GM21423 (cell line): Measurements from ENCODE around the gene ENPP3.
"Not testable (repeated sequence)": the region's sequence is repeated elsewhere in the genome, so short reads cannot be mapped to it uniquely, and the experiment has no call there.

Source experiments
- ATAC-seq: cut with Tn5 transposase; IDR thresholded peaks from one replicate; pipeline ENCODE4 v1.9.1; 2021; ENCODE audit warnings: mild to moderate bottlenecking, moderate library complexity; ENCODE audit not compliant: unreplicated experiment

Gene ENPP3

GRCh38 chr6:131682442-131682841 is 45.3 kb downstream of the ENPP3 start:
- ATAC-seq, result no peak

DNA sequence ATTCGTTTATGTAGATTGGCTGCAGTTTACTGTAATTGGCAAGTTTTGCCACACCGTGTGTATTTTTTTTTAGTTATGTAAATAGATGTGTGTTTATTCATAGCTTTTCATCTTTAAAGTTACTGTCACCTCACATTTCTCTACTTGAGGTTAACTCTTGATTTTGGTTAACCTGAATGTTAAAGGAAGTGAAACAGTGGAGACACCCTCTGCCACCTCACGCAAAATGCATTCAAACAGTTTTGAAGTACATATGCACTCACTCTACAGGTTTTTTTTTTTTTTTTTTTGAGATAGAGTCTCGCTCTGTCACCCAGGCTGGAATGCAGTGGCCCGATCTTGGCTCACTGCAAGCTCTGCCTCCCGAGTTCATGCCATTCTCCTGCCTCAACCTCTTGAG is 46.4 kb downstream of the ENPP3 start:
- ATAC-seq, result peak; percentile 75

DNA sequence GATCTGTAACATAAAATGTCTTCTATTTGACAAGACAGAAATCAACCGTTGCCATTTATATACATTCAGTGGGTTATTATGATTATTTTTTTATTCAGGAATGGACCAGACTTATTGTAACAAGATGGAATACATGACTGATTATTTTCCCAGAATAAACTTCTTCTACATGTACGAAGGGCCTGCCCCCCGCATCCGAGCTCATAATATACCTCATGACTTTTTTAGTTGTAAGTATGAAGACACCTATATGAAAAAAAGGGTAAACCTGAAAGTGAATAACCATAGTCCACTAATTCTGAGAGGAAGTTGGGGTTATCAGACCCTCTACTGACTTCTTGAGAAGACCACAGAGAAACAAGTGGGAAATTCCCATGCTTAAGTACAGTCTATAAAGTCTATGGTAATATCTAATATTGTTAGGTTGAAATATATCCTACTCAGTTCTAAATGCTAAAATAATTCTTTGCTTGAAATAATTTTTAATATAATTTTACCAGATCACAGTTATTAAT is 48.2 kb downstream of the ENPP3 start:
- ATAC-seq, result peak; percentile 57

DNA sequence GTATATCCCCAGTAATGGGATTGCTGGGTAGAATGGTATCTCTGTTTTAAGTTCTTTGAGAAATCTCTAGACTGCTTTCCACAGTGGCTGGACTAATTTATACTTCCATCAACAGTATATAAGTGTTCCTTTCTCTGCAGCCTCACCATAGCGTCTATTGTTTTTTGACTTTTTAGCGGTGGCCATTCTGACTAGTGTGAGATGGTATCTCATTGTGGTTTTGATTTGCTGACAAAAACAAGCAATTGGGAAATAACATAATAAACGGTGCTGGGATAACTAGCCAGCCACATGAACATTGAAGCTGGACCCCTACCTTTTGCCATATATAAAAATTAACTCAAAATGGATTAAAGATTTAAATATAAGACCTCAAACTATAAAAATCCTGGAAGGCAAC is 49.9 kb downstream of the ENPP3 start:
- ATAC-seq, result no peak

GRCh38 chr6:131688286-131688685 is 51.2 kb downstream of the ENPP3 start:
- ATAC-seq, result peak; percentile 51

DNA sequence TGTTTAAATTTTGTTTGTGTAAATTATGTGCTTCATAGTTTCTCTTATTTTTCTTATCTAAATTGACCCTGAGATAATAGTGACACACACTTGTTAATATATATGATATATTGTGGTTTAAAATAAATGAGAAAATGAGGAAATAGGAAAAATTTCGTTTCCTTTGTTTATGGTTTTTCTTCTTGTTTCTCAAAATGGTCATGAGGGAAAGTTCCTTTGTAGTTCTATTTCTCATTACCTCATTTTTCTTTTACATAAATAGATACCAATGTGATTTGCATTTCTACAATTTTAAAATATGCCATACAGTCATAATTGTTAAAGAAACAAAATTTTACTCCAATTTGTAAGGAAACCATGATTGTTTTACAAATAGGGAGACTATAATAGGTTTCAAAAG is 54.9 kb downstream of the ENPP3 start:
- no peak for ATAC-seq

- ATAC-seq, result no peak
These were observed 55.5 kb downstream of the ENPP3 start for GRCh38 chr6:131692589-131692988.

DNA sequence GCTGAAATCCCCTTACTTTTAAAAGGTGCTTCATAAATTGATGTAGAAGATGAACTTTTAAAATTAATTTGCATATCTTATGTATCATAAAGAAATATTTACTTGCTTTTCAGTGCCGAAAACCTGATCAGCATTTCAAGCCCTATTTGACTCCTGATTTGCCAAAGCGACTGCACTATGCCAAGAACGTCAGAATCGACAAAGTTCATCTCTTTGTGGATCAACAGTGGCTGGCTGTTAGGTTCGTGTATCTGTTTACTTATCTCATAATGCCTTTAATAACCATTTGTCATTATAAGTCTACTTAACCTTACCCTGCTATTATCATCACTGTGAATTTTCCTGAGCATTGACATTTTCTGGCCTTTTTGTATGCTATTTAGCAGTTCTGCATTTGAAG is 56.3 kb downstream of the ENPP3 start:
- ATAC-seq, result no peak

- peak; percentile 91 for ATAC-seq
These were observed 57.8 kb downstream of the ENPP3 start for GRCh38 chr6:131694832-131695426.

DNA sequence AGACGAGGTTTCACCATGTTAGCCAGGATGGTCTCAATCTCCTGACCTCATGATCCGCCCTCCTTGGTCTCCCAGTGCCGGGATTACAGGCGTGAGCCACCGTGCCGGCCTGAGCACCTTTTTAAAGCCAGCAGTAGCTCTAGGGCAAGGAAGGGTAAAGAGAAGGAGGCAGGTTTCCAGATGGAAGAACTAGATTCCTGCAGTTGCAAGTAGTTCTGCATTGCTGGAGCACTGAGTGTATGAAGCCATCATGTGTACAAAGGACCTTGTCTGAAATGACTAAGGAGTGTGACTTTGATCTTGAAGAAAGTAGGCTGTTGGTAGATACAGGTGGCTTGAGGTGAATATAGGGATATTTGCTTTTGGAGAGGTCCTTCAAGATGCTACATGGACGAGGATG is 59.9 kb downstream of the ENPP3 start:
- no peak for ATAC-seq

GRCh38 chr6:131700851-131701250 is 63.7 kb downstream of the ENPP3 start:
- not testable (repeated sequence) for ATAC-seq

GRCh38 chr6:131703905-131704304 is 66.8 kb downstream of the ENPP3 start:
- not testable (repeated sequence) for ATAC-seq

DNA sequence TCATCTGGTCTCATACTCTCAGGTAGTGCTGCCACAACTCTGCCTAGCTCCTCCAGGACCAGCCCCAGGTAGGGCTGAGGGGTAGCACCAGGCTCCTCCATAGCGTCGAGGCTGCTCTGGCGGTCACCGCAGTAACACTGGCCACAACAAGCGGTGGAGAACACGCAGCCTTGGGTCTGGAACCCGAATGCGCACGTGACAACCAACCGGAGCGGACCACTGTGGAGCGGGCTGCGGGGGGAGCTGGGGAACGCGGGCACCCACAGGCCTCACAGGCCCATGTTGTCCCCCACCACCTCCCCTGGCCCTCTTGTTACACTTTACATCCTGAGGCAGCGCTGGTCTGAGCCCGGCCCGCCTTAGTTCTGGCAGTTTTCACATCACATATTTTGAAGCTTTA is 73.8 kb downstream of the ENPP3 start, which contains the start of gene CTAGE9:
CTAGE9 (minus strand) TSS at position 101 of the 400 bp plus-strand sequence; CDS start at position 101, 0 bp downstream.
- ATAC-seq, result not testable (repeated sequence)

GRCh38 chr6:131715567-131715966 is 78.5 kb downstream of the ENPP3 start:
- ATAC-seq, result not testable (repeated sequence)

- no peak for ATAC-seq
These were observed 80.9 kb downstream of the ENPP3 start for GRCh38 chr6:131717836-131718542.

DNA sequence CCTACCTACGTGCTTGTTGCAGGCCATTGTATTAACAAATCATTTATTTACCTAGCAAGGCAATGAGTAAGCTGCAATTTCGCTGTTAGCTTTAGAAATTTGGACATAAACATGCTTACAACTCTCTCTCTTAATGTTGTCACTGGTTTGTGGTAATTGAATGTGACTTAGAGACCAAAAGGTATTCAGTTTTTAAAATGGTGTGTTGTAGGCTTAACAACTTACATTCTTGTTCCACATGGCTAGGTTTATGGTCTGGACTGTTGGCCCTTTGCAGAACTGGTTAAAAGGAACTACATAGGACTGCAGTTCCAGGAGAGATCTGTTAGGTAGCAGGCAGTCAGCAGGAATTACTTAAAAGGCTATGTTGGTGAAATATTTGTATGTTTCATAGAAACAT is 84.1 kb downstream of the ENPP3 start:
- no peak for ATAC-seq

DNA sequence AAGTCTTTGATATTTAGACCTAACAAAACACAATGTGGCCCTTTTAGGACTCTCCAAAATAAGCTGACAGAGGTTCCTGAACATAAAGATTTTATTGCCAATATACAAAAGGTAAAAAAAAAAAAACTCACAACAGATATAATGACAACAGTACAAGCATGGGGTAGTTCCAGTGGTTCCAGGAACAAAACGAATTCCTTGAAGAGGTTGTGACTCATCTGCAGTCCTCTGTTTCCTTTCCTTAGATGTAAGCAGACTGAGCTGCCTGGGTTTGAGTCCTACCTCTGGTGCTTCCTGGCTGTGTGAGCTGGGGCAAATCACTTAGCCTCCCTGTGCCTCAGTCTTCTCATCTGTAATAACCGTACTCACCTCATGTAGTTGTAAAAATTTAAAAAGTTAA is 87.0 kb downstream of the ENPP3 start:
- no peak for ATAC-seq

DNA sequence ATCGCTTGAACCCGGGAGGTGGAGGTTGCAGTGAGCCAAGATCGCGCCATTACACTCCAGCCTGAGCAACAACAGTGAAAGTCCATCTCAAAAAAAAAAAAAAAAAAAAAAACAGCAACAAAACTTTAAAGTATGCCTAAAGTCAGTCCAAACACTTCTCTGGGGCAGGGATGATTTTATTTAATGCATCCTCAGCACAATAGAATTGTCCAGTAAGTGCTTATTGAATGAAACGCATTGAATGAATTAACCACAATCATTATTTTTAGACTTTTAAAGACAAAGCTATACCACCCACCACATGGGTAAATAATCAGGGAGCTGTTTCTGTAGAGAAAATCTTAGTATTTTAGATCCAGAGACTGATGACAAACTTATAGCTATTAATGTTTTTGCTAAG is 90.4 kb downstream of the ENPP3 start:
- ATAC-seq, result no peak

DNA sequence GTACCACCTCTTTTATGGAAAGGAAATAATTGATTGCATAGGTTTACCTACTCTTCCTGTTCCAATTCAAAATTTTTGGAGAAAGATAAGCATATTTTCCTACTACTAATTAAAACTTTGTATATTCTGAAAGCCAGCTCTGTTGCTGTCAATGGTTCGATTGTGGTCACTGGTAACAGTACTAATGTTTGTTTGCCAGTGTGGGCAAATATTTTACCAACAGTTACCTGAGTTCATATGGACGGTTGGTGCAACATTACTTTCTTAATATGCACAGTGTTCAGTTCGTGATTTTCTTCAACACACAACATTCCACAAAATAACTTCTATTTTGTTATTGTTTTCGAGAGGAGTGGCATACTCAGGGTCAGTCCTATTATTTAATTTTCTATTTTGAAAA is 90.8 kb downstream of the ENPP3 start:
- ATAC-seq, result no peak

GRCh38 chr6:131728296-131728939 is 91.3 kb downstream of the ENPP3 start:
- ATAC-seq, result no peak

GRCh38 chr6:131729550-131729949 is 92.4 kb downstream of the ENPP3 start:
- no peak for ATAC-seq

GRCh38 chr6:131730264-131730663 is 93.2 kb downstream of the ENPP3 start:
- no peak for ATAC-seq
